ENCODE data around the gene SLC41A1. TPM values are rescaled to one million over a fixed set of nuclear protein-coding genes. Genes with fewer than 3 reads are reported as not detected.

Gene SLC41A1
- total RNA-seq, 1 experiment from 2014 or later, result 31.9 TPM

GRCh38 chr1:205764578-205764977, 48.4 kb downstream of the SLC41A1 start:
- no peak overlapping the region for H3K27ac Mint-ChIP-seq (ENCODE audit: unreplicated experiment)
- no peak for TF ChIP-seq CTCF (IDR thresholded peaks at IDR 0.05; ENCODE audit: unreplicated experiment)
- H3K4me3 Mint-ChIP-seq (ENCODE audit: low read depth, unreplicated experiment), result no peak overlapping the region
- peaks cover 6% of the 10 kb centered on the region for H3K4me1 Mint-ChIP-seq (ENCODE audit: low read depth, unreplicated experiment)
- DNase-seq, result no peak
- intact Hi-C loops (cut with micrococcal nuclease; ENCODE audit: unreplicated experiment), result no loop called here
- CTCF ChIA-PET, result interaction anchor here (1.0 kb wide), 1 partner anchor 487 kb away, joined by 6 read pairs; no protein-coding TSS in a partner anchor
- peaks cover 4% of the 10 kb centered on the region for H3K36me3 Mint-ChIP-seq (ENCODE audit: insufficient read depth, unreplicated experiment)
- no peaks in the 10 kb centered on the region for H3K27me3 Mint-ChIP-seq (ENCODE audit: unreplicated experiment)
- H3K9me3 Mint-ChIP-seq (ENCODE audit: low read depth, unreplicated experiment), result no peaks in the 10 kb centered on the region
- BruUV-seq (replicated peaks), result no TSS peak

- Mint-ChIP-seq H3K4me1 (ENCODE audit: low read depth, unreplicated experiment) (peaks cover 6% of the 10 kb centered on the region), H3K36me3 (ENCODE audit: insufficient read depth, unreplicated experiment) (no peaks in the 10 kb centered on the region), H3K9me3 (ENCODE audit: low read depth, unreplicated experiment) (no peaks in the 10 kb centered on the region), H3K27ac (ENCODE audit: unreplicated experiment) (no peak overlapping the region), H3K4me3 (ENCODE audit: low read depth, unreplicated experiment) (no peak overlapping the region), H3K27me3 (ENCODE audit: unreplicated experiment) (no peaks in the 10 kb centered on the region)
- CTCF ChIA-PET, result interaction anchor here (1.0 kb wide), 1 partner anchor 487 kb away, joined by 6 read pairs; no protein-coding TSS in a partner anchor
- no peak for TF ChIP-seq CTCF (IDR thresholded peaks at IDR 0.05; ENCODE audit: unreplicated experiment)
- no TSS peak for BruUV-seq (replicated peaks)
- intact Hi-C loops (cut with micrococcal nuclease; ENCODE audit: unreplicated experiment), result no loop called here
- no peak for DNase-seq
Observed at GRCh38 chr1:205763980-205764379, 49.0 kb downstream of the SLC41A1 start.

GRCh38 chr1:205760606-205761005, 52.4 kb downstream of the SLC41A1 start:
- Mint-ChIP-seq H3K36me3 (ENCODE audit: insufficient read depth, unreplicated experiment) (no peaks in the 10 kb centered on the region), H3K27ac (ENCODE audit: unreplicated experiment) (no peak overlapping the region), H3K4me3 (ENCODE audit: low read depth, unreplicated experiment) (no peak overlapping the region), H3K27me3 (ENCODE audit: unreplicated experiment) (peaks cover 13% of the 10 kb centered on the region), H3K4me1 (ENCODE audit: low read depth, unreplicated experiment) (no peaks in the 10 kb centered on the region), H3K9me3 (ENCODE audit: low read depth, unreplicated experiment) (no peaks in the 10 kb centered on the region)
- TF ChIP-seq CTCF (IDR thresholded peaks at IDR 0.05; ENCODE audit: unreplicated experiment), result no peak
- no peak for DNase-seq
- BruUV-seq (replicated peaks), result no TSS peak
- CTCF ChIA-PET, result interaction anchor here (0.8 kb wide), 1 partner anchor 12 kb away, joined by 3 read pairs; no protein-coding TSS in a partner anchor
- intact Hi-C loops (cut with micrococcal nuclease; ENCODE audit: unreplicated experiment), result no loop called here

- H3K36me3 Mint-ChIP-seq (ENCODE audit: insufficient read depth, unreplicated experiment), result no peaks in the 10 kb centered on the region
- no peaks in the 10 kb centered on the region for H3K4me1 Mint-ChIP-seq (ENCODE audit: low read depth, unreplicated experiment)
- intact Hi-C loops (cut with micrococcal nuclease; ENCODE audit: unreplicated experiment), result no loop called here
- H3K4me3 Mint-ChIP-seq (ENCODE audit: low read depth, unreplicated experiment), result no peak overlapping the region
- peaks cover 29% of the 10 kb centered on the region for H3K27me3 Mint-ChIP-seq (ENCODE audit: unreplicated experiment)
- CTCF ChIA-PET, result interaction anchor here (0.5 kb wide), 1 partner anchor 25 kb away, joined by 3 read pairs; no protein-coding TSS in a partner anchor
- DNase-seq, result no peak
- TF ChIP-seq CTCF (IDR thresholded peaks at IDR 0.05; ENCODE audit: unreplicated experiment), result no peak
- H3K9me3 Mint-ChIP-seq (ENCODE audit: low read depth, unreplicated experiment), result no peaks in the 10 kb centered on the region
- BruUV-seq (replicated peaks), result no TSS peak
- H3K27ac Mint-ChIP-seq (ENCODE audit: unreplicated experiment), result no peak overlapping the region
Observed at GRCh38 chr1:205756552-205756951, 56.4 kb downstream of the SLC41A1 start.
